HG03175 (cell line): ENCODE data around the gene BORCS5.
"Not testable (repeated sequence)": the region's sequence is repeated elsewhere in the genome, so short reads cannot be mapped to it uniquely, and the experiment has no call there.

Experiments used
- ATAC-seq: cut with Tn5 transposase; IDR thresholded peaks from one replicate; pipeline ENCODE4 v1.9.1; 2021; ENCODE audit warnings: mild to moderate bottlenecking, moderate library complexity; ENCODE audit not compliant: unreplicated experiment

BORCS5 gene

DNA sequence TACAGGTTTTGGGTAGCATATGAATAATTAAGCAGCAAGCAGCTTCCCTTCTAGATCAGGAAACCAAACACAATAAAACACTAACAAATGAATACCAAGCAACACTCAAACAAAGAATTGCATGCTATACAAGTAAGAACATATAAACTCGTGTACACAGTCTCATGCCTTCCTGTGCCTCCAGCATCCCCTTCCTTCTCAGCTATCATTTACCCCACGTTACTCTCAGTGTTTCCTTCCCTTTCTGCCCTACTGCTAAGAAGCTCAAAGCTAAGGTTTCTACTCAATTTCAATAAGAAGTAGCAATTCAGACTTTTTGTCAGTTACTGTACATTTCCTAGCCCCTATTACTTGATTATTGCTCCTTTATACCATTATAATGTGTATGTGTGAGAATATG lies 124.8 kb downstream of the BORCS5 start:
- no peak for ATAC-seq

DNA sequence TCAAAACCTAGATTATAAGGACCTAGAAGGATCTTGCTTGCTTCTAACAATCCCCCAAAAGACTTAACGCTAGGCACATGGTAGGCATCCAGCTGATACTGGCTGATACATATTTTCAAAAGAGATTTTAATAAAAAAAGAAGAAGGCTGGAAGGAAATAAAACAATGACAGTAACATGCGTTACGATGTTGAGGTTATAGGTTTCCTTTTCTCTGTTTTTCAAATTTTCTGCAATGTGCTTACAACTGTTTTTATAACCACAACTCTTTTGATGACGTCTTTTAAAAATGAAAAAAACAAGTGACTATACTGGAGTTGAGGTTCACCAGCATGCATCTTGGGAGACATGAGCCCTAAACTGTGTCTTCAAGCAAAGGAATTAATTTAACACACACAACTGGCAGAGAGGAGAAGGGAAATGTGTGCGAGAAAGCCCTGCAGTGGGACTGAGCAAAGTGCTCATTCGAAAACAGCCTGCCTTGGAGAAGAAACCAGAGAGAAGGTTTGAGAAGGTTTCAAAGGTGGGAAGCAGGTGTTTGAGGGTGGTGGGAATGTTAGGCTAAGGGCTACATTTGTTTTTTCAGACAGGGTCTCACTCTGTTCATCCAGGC lies 125.4 kb downstream of the BORCS5 start:
- no peak for ATAC-seq

GRCh38 chr12:12482959-12483358 lies 126.1 kb downstream of the BORCS5 start:
- no peak for ATAC-seq

DNA sequence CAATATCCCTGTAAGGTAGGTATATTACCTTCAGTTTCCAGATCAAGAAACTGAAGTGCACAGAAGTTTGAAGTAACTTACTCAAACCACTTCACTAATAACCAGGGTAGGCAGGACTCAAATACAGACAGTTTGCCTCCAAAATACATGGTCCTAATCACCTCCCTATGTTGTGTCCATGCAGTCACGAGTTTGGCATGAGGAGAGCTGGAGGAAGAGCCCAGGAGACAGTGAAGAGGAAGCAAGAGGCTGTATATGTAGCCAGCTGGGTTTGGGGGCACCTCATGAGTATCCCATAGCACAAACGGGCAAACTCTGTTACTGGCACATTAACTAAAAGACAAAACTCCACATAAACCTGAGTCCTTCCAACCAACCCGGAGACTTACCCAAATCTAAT lies 126.6 kb downstream of the BORCS5 start:
- no peak for ATAC-seq

- peak; percentile 91 for ATAC-seq
Measured at GRCh38 chr12:12486661-12487240, 129.9 kb downstream of the BORCS5 start.

DNA sequence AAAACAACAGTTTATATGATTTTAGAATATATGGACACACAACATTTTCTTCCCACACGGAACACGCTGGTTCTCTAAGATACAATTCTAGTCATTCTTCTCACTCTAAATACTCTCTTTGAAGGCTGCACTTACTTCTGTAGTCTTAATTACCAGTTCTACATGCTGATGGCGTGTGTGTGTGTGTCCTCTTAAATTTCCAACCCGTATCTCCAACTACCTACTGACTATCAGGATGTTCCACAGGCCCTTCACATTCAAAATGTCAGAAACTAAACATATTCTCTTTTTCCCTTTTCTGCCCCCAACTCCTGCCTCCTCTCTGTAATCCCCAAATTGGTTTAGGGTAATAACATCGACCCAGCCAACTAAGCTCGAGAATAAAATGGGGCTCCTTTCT lies 130.6 kb downstream of the BORCS5 start:
- no peak for ATAC-seq

DNA sequence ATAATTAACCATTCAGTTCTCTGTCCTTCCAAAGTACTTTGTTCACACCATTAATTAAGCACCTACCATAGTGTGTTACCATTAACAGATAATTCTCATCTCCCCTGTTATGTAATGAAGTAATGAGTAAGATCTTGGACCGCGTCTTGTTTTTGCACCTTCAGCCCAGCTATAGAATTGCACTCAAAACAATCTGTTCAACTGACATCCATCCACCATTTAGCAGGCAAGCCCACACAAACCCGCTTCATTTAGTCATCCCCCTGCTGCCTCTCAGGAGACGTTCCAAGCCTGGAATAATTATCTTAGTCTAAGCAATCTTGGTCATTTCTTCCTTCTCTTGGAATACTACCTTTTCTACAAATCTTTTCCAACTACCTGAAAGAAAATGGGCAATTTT lies 131.4 kb downstream of the BORCS5 start:
- no peak for ATAC-seq

DNA sequence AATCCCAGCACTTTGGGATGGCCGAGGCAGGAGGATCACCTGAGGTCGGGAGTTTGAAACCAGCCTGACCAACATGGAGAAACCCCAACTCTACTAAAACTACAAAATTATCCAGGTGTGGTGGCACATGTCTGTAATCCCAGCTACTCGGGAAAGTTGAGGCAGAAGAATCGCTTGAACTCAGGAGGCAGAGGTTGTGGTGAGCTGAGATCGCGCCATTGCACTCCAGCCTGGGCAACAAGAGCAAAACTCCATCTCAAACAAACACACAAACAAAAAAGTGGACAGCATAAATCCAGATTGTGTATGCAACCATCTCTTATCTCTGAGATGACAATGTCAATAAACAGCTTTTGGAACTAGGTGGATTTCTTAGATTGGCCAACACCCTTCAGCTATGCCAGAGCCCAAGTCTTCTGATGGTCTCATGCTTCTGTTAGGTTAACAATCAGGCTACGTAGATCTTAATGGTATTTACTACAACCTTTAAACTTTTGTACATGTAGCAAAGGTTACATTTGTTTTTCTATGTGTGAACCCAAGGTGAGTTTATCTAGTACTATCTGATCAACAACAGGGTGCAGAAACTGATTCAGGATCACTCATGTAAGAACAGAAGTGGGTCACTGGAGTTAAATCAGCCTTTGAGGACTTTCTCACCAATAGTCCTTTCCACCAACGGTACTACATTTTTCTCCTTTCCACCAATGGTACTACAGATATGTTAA lies 132.1 kb downstream of the BORCS5 start:
- no peak for ATAC-seq

GRCh38 chr12:12491606-12492005 lies 134.7 kb downstream of the BORCS5 start:
- ATAC-seq: no peak

GRCh38 chr12:12492547-12492946 lies 135.7 kb downstream of the BORCS5 start:
- ATAC-seq: no peak

DNA sequence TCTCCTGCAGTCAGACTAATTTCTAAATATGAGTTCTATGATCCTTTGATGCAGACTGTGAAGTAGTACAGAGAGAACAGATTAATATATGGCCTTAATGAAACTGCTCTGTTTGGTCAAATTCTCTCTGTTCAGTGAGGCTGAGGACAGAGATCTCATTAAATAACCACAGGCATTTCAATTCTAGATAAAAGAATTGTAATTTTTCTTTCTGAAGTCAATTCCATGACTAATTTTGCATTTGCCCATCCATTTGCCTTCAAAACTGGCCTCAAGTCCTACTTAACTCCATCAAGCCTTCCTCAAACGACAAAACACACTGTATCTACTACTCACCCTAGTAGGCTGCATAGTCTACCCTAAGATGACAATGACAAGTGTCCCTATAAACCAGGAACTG lies 138.7 kb downstream of the BORCS5 start:
- no peak for ATAC-seq

DNA sequence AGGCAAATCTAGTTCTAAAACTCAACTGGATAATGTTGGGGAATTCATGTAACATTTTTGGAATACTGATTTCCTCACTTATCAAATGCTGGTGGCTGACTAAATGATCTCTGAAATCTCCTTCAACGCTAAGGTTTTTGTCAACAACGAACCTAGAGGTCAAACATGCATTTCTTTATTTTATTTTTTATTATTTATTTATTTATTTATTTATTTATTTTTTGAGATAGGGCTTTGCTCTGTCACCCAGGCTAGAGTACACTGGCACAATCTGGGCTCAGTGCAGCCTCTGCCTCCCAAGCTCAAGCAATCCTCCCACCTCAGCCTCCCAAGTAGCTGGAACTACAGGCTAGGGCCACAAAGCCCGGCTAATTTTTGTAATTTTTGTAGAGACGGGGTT lies 141.3 kb downstream of the BORCS5 start:
- no peak for ATAC-seq

DNA sequence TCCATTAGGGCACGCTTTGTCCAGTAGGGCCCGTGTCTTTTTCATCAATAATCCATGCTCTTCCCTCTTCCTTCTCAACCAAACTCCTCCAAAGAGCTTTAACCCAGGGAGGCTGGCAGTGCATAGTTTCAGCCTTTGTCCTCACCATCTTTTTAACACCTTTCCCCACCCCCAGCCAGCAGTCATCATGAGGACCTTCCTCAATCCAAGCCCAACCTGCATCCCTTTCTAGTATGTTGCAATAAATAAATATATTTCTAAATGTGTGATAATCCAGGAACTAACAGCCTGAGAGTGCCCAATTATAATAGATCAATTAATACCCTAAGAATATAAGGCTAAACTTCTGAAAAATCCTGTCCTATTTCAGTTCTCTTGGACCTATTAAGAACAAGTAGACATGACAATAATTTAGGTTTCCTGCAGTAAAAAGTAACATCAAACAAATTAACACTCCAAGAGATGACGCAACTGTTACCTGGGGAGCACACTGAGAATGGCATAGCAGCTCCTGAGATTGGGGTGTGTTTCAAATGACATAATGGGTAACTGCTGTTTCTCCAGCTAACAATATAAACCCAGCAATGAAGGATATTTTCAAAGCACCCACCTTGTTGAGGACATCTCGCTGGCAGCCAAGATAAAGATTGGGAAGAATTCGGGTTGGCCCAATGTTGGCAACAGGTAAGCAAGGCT lies 143.2 kb downstream of the BORCS5 start:
- ATAC-seq: no peak

DNA sequence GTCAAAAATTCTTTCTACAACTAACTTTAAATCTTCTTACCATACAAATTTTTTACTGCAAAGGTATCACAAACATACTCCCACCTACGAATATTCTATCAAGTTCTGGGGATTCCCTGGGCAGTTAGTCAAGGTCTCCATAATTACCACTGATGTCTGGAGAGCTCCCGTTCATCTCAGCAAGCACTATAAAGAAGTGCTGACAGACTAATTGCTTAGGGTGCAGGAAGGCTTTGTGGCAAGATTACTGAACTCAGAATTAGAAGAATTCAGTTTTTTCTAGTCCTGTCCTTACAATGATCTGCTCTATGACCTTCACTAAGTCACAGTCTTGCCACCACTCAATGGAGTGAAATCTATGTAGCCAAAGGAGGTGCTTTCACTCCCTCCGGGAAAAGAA lies 144.2 kb downstream of the BORCS5 start:
- no peak for ATAC-seq

DNA sequence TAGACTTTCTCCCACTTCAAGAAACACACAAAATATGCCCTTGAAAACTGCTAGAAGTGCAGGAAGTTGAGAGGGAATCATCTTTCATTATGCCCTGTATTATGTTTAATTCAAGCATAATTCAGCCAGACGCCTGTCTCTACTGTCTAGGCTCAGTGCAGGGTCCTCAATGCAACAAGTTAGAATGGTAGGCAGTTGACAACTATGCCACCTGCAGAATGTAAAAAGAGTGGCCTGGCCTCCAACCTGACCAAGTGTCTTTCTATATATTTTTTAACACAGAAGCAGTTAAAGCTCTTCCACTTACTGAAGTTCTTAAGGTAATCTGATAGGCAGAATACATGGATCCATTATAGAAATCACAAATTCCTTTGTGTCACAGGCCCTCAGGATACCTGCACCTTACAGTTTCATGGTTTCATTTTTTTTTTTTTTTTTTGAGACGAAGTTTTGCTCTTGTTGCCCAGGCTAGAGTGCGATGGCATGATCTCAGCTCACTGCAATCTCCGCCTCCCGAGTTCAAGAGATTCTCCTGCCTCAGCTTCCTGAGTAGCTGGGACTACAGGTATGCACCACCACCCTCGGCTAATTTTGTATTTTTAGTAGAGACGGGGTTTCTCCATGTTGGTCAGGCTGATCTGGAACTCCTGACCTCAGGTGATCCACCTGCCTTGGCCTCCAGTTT lies 145.4 kb downstream of the BORCS5 start:
- not testable (repeated sequence) for ATAC-seq

DNA sequence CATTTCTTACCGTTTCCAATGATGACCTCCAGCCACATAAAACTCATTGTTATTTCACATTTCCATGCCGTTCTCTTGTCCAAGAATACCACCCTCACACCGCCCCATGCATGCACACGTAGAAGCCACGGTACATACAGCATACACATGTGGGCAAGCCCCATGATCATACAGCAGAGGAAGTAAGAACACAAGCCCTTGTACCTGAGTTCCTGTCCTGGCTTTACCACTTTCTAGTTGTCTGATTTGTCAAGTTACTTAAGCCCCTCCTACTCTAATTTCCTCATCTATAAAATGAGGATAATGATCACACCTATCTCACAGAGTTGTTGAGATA lies 145.9 kb downstream of the BORCS5 start:
- ATAC-seq: no peak

DNA sequence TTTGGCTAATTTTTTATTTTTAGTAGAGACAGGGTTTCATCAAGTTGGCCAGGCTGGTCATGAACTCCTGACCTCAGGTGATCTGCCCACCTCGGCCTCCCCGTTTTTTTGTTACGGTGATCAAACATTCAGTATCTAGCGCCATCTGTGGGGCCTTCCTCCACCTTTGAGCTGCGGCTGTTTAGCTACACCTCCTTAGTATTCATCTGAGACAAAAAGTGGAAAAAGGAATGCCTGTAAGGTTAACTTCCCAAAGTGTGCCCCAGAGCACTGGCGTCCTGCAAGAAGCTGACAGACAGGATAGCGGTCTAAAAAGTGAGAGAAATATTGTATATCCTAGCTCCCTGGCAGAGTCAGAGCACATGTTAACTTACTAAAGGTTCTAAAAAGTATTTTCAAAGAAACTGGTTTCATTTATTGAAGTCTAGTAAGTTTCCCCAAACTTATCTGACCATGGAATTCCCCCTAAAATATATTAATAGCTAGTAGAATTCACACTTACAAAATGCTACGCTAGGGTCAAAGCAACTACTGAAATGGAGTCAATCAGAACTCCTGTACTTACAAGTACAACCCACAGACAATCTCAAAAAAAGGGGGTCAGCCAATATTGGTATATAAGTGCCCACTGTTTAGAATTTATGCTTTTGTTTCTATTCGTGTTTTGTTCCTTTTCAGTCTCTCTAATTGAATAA lies 146.7 kb downstream of the BORCS5 start:
- ATAC-seq: no peak

DNA sequence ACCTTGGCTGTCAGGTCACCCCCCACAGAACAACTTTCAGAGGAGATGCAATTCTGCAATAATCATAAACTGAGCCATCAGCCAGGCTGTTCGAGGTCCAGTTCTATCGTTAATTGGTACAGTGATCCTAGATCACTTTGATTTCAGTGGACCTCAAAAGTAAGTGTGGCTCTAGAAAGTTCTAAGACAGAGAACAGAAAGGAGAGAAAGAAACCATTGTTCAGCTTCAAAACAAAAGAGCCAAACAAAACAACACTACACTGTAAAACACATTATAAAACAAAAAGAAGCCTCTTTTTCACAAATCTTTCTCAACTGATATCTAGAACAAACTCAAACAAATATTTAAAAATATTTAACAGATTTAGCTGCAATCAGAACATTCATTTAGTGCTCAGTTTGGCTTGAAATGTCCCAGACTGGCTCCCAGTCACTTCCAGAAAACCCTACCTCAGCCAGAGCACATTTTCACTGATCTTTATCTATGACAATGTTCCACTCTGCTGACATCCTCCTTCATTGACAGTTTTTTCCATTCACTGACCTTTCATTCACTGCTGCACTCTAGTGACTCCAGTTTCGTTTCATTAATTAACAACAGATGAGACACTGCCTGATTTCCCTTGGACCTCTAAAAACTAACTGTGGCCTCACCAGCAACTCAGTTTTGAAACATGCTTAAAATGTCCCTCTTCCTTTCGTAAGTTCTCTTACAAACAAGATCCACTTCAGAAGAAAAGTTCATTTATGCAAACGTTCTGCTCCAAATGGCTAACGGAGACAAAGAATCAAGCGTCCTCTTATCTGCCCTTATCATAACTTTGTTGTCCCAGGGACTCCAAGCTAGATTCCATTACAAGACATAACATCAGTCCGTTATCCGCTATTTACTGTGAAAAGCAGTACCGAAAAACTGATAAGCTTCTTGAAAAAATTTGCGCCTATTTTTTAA lies 148.9 kb downstream of the BORCS5 start:
- peak; percentile 92 for ATAC-seq

- ATAC-seq: no peak
Measured at GRCh38 chr12:12506496-12506890, 149.6 kb downstream of the BORCS5 start.

- no peak for ATAC-seq
Measured at GRCh38 chr12:12507121-12507520, 150.2 kb downstream of the BORCS5 start.
